Measurements from ENCODE around the gene IFI27L1. TPM values are rescaled to one million over a fixed set of nuclear protein-coding genes. Genes with fewer than 3 reads are reported as not detected.
A peak's percentile ranks its signal among the peaks of the same experiment; 100 is the strongest.

The IFI27L1 gene
- total RNA-seq, 1 donor from 2014 or later: 18.9 TPM

- Histone ChIP-seq H3K4me1 (peaks cover 7% of the 10 kb centered on the region), H3K27ac (no peak overlapping the region), H3K36me3 (peaks cover 5 to 78% of the 10 kb centered on the region in 2 donors), H3K4me3 (no peak overlapping the region), H3K27me3 (no peaks in the 10 kb centered on the region), H3K9me3 (no peaks in the 10 kb centered on the region)
- intact Hi-C loops (cut with DNase I): no loop called here
- DNase-seq (ENCODE audit: extremely low spot score in 2 of 2): peak; percentile 62 to 88
- TF ChIP-seq POLR2AphosphoS5 (IDR thresholded peaks at IDR 0.05; ENCODE audit: insufficient read depth in 1 of 2, low read depth in 1 of 2) (no peak), CTCF (IDR thresholded peaks at IDR 0.05) (no peak), POLR2A (IDR thresholded peaks at IDR 0.05) (no peak)
These were observed 32.2 kb upstream of the IFI27L1 start for GRCh38 chr14:94048691-94049624.

GRCh38 chr14:94049625-94050023 lies 31.5 kb upstream of the IFI27L1 start:
- Histone ChIP-seq H3K36me3 (peaks cover 5 to 83% of the 10 kb centered on the region in 2 donors), H3K4me1 (peaks cover 7% of the 10 kb centered on the region), H3K27ac (no peak overlapping the region), H3K27me3 (no peaks in the 10 kb centered on the region), H3K9me3 (no peaks in the 10 kb centered on the region), H3K4me3 (no peak overlapping the region)
- DNase-seq (ENCODE audit: extremely low spot score in 2 of 2): no peak
- no peak for TF ChIP-seq POLR2AphosphoS5 (IDR thresholded peaks at IDR 0.05; ENCODE audit: insufficient read depth in 1 of 2, low read depth in 1 of 2)
- TF ChIP-seq POLR2A (IDR thresholded peaks at IDR 0.05): no peak
- no peak for TF ChIP-seq CTCF (IDR thresholded peaks at IDR 0.05)
- intact Hi-C loops (cut with DNase I): no loop called here

GRCh38 chr14:94050231-94050880 lies 30.8 kb upstream of the IFI27L1 start:
- H3K36me3 ChIP-seq: peaks cover 5 to 90% of the 10 kb centered on the region in 2 donors
- H3K4me3 ChIP-seq: no peak overlapping the region
- no peaks in the 10 kb centered on the region for H3K27me3 ChIP-seq
- H3K27ac ChIP-seq: no peak overlapping the region
- peak; percentile 46 to 81 for DNase-seq (ENCODE audit: extremely low spot score in 2 of 2)
- no peak for TF ChIP-seq CTCF (IDR thresholded peaks at IDR 0.05)
- no peak for TF ChIP-seq POLR2AphosphoS5 (IDR thresholded peaks at IDR 0.05; ENCODE audit: insufficient read depth in 1 of 2, low read depth in 1 of 2)
- TF ChIP-seq POLR2A (IDR thresholded peaks at IDR 0.05): no peak
- H3K4me1 ChIP-seq: peaks cover 7% of the 10 kb centered on the region
- intact Hi-C loops (cut with DNase I): no loop called here
- H3K9me3 ChIP-seq: no peaks in the 10 kb centered on the region

DNA sequence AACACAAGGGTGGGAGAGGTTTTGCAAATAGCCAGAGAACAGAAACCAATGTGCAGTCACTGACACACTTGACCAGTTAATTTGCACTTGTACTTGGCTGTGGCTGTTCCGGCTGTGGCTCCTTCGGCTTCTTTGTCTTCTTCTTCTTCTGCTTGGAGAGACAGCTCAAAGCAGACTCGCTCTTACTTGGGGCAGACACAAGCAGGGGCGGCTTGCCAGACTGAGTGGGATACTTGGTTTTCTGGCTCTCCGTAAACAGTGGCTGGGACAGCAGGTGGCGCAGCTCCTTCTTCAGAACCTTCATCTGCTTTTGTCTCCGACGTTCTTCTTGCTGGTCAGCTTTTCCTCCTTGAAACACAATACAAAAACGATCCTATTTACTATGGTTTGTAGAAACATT lies 30.0 kb upstream of the IFI27L1 start:
- H3K27ac ChIP-seq: peak overlapping the region; percentile 44
- peak; percentile 52 to 64 for DNase-seq (ENCODE audit: extremely low spot score in 2 of 2)

More for the DNA sequence above, 30.0 kb upstream of the IFI27L1 start:
- TF ChIP-seq POLR2A (IDR thresholded peaks at IDR 0.05) (no peak), POLR2AphosphoS5 (IDR thresholded peaks at IDR 0.05; ENCODE audit: insufficient read depth in 1 of 2, low read depth in 1 of 2) (no peak), CTCF (IDR thresholded peaks at IDR 0.05) (peak in 1 of 3 experiments; percentile 10)
- Histone ChIP-seq H3K9me3 (no peaks in the 10 kb centered on the region), H3K27me3 (no peaks in the 10 kb centered on the region), H3K36me3 (peaks cover 5 to 97% of the 10 kb centered on the region in 2 donors), H3K4me3 (no peak overlapping the region), H3K4me1 (peaks cover 7% of the 10 kb centered on the region)
- intact Hi-C loops (cut with DNase I): no loop called here

Data from vagina (tissue), 2 donors.